NT2/D1 (cell line): Measurements from ENCODE around the gene NCMAP.

Experiments
- YY1 ChIP-seq: IDR thresholded peaks from 2 replicates; pipeline ENCODE4 v1.6.1; 2011; ENCODE audit not compliant: insufficient read length, insufficient read depth
- ZNF274 ChIP-seq: IDR thresholded peaks from 2 replicates; pipeline ENCODE4 v1.6.1; 2011; ENCODE audit warnings: mild to moderate bottlenecking, low read depth, low read length

- TF ChIP-seq YY1: no peak
- TF ChIP-seq ZNF274: no peak
These were observed 84.4 kb downstream of the NCMAP start for GRCh38 chr1:24640288-24640687.
